ENCODE measurements around the gene SNTB2. TPM values are rescaled to one million over a fixed set of nuclear protein-coding genes. Genes with fewer than 3 reads are reported as not detected.

SNTB2 gene
- total and polyA plus RNA-seq, 2 of the 13 experiments (the other 11 are each of a cell fraction or from before 2014, with no cell fraction given): 11.5 to 19.2 TPM

DNA sequence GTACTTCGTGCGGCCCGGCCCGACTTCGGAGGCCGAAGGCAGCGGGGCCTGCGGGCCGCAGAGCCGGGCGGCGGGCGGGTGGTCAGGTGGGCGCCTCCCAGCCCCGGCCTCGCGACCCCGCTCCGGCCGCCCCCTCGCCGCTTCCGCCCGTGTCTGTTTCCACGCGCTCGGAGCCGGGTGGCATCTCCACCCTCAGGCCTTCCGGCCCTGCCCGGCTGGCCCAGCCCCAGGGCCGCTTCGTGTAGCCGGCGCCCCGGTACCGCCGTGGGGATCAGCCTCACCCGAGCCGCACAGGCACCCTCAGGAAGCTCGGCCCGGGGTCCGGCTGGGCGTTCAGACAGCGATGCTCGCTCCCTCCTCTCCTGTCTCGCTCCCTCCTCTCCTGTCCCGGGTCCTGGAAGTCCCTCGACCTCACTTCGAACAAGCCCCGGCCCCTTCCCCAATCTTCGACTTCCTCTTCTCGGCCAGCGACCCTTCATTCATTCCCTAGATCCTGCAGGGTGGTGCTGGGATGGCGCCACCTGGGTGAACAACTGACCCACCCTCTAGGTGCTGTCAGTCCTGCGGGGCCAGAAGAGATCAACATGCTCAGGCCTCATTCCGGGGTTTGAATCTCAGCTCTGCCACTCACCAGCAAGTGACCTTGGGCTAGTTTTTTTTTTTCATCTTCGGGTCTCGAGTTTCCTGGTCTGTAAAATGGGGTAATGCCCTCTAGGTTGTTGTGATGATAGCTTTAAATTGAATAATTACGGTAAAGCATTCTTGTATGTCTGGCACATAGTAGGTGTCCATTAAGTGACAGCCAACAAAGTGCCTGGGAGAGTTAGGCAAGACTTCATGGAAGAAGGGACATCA, 124.8 kb downstream of the SNTB2 start (continued):
- 0 out of 2 replicates have a peak, but pooled peaks have one; percentile 19 for TF ChIP-seq AKNA (CRISPR knock-in tag; IDR thresholded peaks at IDR 0.05; ENCODE audit: borderline replicate concordance)
- TF ChIP-seq ZNF878 (CRISPR knock-in tag; IDR thresholded peaks at IDR 0.05): peak; percentile 17; the same call in 1 of the 2 replicates
- peak; percentile 49; the same call in 1 of the 2 replicates for TF ChIP-seq TFAP4 (IDR thresholded peaks at IDR 0.05; ENCODE audit: borderline replicate concordance, low read depth)
- peak; percentile 23 for TF ChIP-seq ZNF883 (CRISPR knock-in tag; IDR thresholded peaks at IDR 0.05; ENCODE audit: not compliant biosample characterization)
- TF ChIP-seq ZNF264 (CRISPR knock-in tag; IDR thresholded peaks at IDR 0.05): peak; percentile 46; the same call in 1 of the 2 replicates
- no peak for TF ChIP-seq KLF11 (CRISPR knock-in tag; IDR thresholded peaks at IDR 0.05)
- peak; percentile 26; the same call in 1 of the 2 replicates for TF ChIP-seq KAT7 (CRISPR knock-in tag; IDR thresholded peaks at IDR 0.05; ENCODE audit: borderline replicate concordance)
- TF ChIP-seq RXRA (CRISPR knock-in tag; IDR thresholded peaks at IDR 0.05): peak; percentile 49
- peak; percentile 44; the same call in 1 of the 2 replicates for TF ChIP-seq ZNF446 (CRISPR knock-in tag; IDR thresholded peaks at IDR 0.05)
- peak; percentile 75 to 95 for TF ChIP-seq HMGXB4 (CRISPR knock-in tag; IDR thresholded peaks at IDR 0.05; ENCODE audit: borderline replicate concordance in 1 of 2, low read depth in 1 of 2)
- peak; percentile 68; the same call in 1 of the 2 replicates for TF ChIP-seq KDM1A (CRISPR knock-in tag; IDR thresholded peaks at IDR 0.05)
